ENCODE data around the gene CCDC178.
"Not testable (repeated sequence)": the region's sequence is repeated elsewhere in the genome, so short reads cannot be mapped to it uniquely, and the experiment has no call there.

Gene CCDC178

DNA sequence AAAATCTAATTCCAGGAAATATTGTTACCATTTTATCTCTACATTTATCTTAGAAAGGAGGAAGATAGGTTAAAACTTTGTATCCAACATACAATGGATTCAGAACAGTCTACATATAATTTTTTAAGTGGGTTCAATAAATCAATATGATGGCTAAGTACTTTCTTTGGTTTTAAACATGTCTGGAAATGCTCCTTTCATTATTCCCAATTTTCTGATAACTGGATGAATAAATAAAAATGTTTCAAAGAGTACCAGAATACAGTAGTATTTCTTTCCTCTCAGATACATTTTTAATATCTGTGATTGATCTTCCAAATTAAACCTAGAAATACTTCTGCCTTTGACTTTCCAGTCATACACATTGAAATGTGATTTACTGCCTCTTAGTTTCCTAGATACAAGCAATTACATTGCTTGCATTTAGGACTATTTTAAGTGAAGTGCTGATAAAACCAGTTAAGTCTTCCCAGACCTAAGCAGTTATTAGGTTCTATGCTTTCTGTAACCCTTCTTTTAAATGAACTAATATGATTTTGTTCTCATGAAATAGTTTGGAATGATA, 283.5 kb downstream of the CCDC178 start:
- Histone ChIP-seq H3K56ac (ENCODE audit: low read length) (no peak overlapping the region), H4K8ac (ENCODE audit: low read depth, low read length) (no peak overlapping the region), H2BK15ac (replicated peaks; ENCODE audit: low read depth) (no peak overlapping the region), H3K4me2 (ENCODE audit: low read length) (no peak overlapping the region), H3K9ac (ENCODE audit: low read length) (no peak overlapping the region), H2BK120ac (ENCODE audit: low read depth, low read length) (no peak overlapping the region), H2BK5ac (ENCODE audit: low read length) (no peak overlapping the region), H3K79me1 (ENCODE audit: low read length) (no peaks in the 10 kb centered on the region), H2AK5ac (ENCODE audit: low read length) (no peak overlapping the region), H3K27me3 (ENCODE audit: insufficient read depth, low read length, poor library complexity) (no peaks in the 10 kb centered on the region), H3K4me3 (ENCODE audit: low read length) (no peak overlapping the region), H3K4me1 (ENCODE audit: control insufficient read depth, low read depth, low read length) (no peaks in the 10 kb centered on the region), H4K5ac (ENCODE audit: low read length) (no peak overlapping the region), H3K23ac (ENCODE audit: low read length) (no peak overlapping the region), H3K79me2 (ENCODE audit: control insufficient read depth, insufficient read depth, low read length) (no peaks in the 10 kb centered on the region), H3K4ac (ENCODE audit: low read depth, low read length) (no peak overlapping the region), H3K27ac (ENCODE audit: low read depth, low read length) (no peak overlapping the region), H3K36me3 (ENCODE audit: control insufficient read depth, insufficient read depth, low read length) (no peaks in the 10 kb centered on the region), H3K18ac (ENCODE audit: low read length) (no peak overlapping the region)
- no peak for DNase-seq

DNA sequence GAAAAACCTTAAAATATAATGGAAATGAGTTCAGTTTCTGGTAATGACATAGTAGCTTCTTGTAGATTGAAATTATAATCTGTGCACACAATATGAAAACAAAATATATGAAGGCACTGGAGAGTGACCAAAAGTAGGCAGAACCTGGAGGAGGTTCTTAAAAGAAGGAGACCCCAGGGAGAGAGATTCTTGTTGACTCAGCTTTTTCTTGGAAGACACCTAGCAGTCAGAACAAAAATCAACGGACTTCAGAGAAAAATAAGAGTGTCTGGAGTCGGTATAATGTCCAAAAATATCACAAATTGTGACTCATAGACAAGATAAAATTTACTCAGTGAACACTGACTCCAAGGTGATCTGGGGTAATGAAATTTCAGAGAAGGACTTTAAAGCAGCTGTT, 286.5 kb downstream of the CCDC178 start:
- no CpG with 5 or more reads among the region's 2 CpGs for WGBS (ENCODE audit: extremely low coverage, insufficient coverage, low lambda C conversion rate)
- H2BK15ac ChIP-seq (replicated peaks; ENCODE audit: low read depth): no peak overlapping the region
- no peak overlapping the region for H3K27ac ChIP-seq (ENCODE audit: low read depth, low read length)

DNA sequence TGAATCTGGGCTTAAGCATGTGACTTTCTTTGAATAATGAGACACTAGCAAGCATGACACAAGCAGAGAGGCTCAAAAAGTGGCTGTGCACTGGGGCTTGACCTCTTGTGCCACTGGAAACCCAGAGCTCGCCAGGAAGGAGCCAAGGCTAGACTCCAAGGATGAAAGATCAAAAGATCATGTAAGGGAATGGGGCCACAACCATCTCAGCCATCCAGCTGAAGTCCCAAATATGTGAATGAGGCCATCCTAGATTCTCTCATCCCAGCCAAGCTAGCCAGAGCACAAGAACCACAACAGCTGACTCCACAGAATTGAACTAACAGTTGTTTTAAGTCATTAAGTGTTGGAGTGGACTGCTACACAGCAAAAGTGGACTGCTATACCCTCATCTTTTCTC, 288.1 kb downstream of the CCDC178 start:
- no peaks in the 10 kb centered on the region for H3K79me1 ChIP-seq (ENCODE audit: low read length)
- H2BK15ac ChIP-seq (replicated peaks; ENCODE audit: low read depth): no peak overlapping the region
- no peak overlapping the region for H3K9ac ChIP-seq (ENCODE audit: low read length)
- H2BK120ac ChIP-seq (ENCODE audit: low read depth, low read length): no peak overlapping the region
- H3K18ac ChIP-seq (ENCODE audit: low read length): no peak overlapping the region
- H3K27ac ChIP-seq (ENCODE audit: low read depth, low read length): no peak overlapping the region
- no peaks in the 10 kb centered on the region for H3K79me2 ChIP-seq (ENCODE audit: control insufficient read depth, insufficient read depth, low read length)
- H4K8ac ChIP-seq (ENCODE audit: low read depth, low read length): no peak overlapping the region
- no peak overlapping the region for H3K4me2 ChIP-seq (ENCODE audit: low read length)
- H3K27me3 ChIP-seq (ENCODE audit: insufficient read depth, low read length, poor library complexity): no peaks in the 10 kb centered on the region
- no peak overlapping the region for H3K23ac ChIP-seq (ENCODE audit: low read length)
- H3K36me3 ChIP-seq (ENCODE audit: control insufficient read depth, insufficient read depth, low read length): no peaks in the 10 kb centered on the region
- no peak overlapping the region for H2BK5ac ChIP-seq (ENCODE audit: low read length)
- H3K4me1 ChIP-seq (ENCODE audit: control insufficient read depth, low read depth, low read length): no peaks in the 10 kb centered on the region
- no peak overlapping the region for H3K56ac ChIP-seq (ENCODE audit: low read length)
- no peak overlapping the region for H3K4me3 ChIP-seq (ENCODE audit: low read length)
- WGBS (ENCODE audit: extremely low coverage, insufficient coverage, low lambda C conversion rate): no CpG with 5 or more reads among the region's 1 CpG
- no peak overlapping the region for H2AK5ac ChIP-seq (ENCODE audit: low read length)
- no peak overlapping the region for H4K5ac ChIP-seq (ENCODE audit: low read length)
- H3K4ac ChIP-seq (ENCODE audit: low read depth, low read length): no peak overlapping the region
- no peak for DNase-seq

More for the DNA sequence above, 286.5 kb downstream of the CCDC178 start:
- Histone ChIP-seq H3K4me2 (ENCODE audit: low read length) (no peak overlapping the region), H3K4me3 (ENCODE audit: low read length) (no peak overlapping the region), H3K4ac (ENCODE audit: low read depth, low read length) (no peak overlapping the region), H4K5ac (ENCODE audit: low read length) (no peak overlapping the region), H3K56ac (ENCODE audit: low read length) (no peak overlapping the region), H3K23ac (ENCODE audit: low read length) (no peak overlapping the region), H2BK120ac (ENCODE audit: low read depth, low read length) (no peak overlapping the region), H3K79me2 (ENCODE audit: control insufficient read depth, insufficient read depth, low read length) (no peaks in the 10 kb centered on the region), H2BK5ac (ENCODE audit: low read length) (no peak overlapping the region), H3K9ac (ENCODE audit: low read length) (no peak overlapping the region), H3K18ac (ENCODE audit: low read length) (no peak overlapping the region), H3K36me3 (ENCODE audit: control insufficient read depth, insufficient read depth, low read length) (no peaks in the 10 kb centered on the region), H3K27me3 (ENCODE audit: insufficient read depth, low read length, poor library complexity) (no peaks in the 10 kb centered on the region), H3K4me1 (ENCODE audit: control insufficient read depth, low read depth, low read length) (no peaks in the 10 kb centered on the region), H4K8ac (ENCODE audit: low read depth, low read length) (no peak overlapping the region), H2AK5ac (ENCODE audit: low read length) (no peak overlapping the region), H3K79me1 (ENCODE audit: low read length) (no peaks in the 10 kb centered on the region)
- no peak for DNase-seq

DNA sequence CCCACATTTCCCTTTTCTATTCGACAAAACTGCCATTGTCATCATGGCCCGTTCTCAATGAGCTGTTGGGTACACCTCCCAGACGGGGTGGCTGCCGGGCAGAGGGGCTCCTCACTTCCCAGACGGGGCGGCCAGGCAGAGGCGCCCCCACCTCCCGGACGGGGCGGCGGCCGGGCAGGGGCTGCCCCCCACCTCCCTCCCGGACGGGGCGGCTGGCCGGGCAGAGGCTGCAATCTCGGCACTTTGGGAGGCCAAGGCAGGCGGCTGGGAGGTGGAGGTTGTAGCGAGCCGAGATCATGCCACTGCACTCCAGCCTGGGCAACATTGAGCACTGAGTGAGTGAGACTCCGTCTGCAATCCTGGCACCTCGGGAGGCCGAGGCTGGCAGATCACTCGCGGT, 292.7 kb downstream of the CCDC178 start:
- not testable (repeated sequence) for H3K18ac ChIP-seq (ENCODE audit: low read length); H3K23ac ChIP-seq (ENCODE audit: low read length); H3K4me2 ChIP-seq (ENCODE audit: low read length); H3K27me3 ChIP-seq (ENCODE audit: insufficient read depth, low read length, poor library complexity); DNase-seq; H3K79me1 ChIP-seq (ENCODE audit: low read length); H2AK5ac ChIP-seq (ENCODE audit: low read length); H2BK15ac ChIP-seq (replicated peaks; ENCODE audit: low read depth); H2BK120ac ChIP-seq (ENCODE audit: low read depth, low read length); H3K4me1 ChIP-seq (ENCODE audit: control insufficient read depth, low read depth, low read length); H3K4me3 ChIP-seq (ENCODE audit: low read length); H2BK5ac ChIP-seq (ENCODE audit: low read length); H4K8ac ChIP-seq (ENCODE audit: low read depth, low read length); H3K9ac ChIP-seq (ENCODE audit: low read length); H3K36me3 ChIP-seq (ENCODE audit: control insufficient read depth, insufficient read depth, low read length); H3K79me2 ChIP-seq (ENCODE audit: control insufficient read depth, insufficient read depth, low read length); H4K5ac ChIP-seq (ENCODE audit: low read length); H3K4ac ChIP-seq (ENCODE audit: low read depth, low read length); H3K56ac ChIP-seq (ENCODE audit: low read length); H3K27ac ChIP-seq (ENCODE audit: low read depth, low read length)
- no CpG with 5 or more reads among the region's 25 CpGs for WGBS (ENCODE audit: extremely low coverage, insufficient coverage, low lambda C conversion rate)

DNA sequence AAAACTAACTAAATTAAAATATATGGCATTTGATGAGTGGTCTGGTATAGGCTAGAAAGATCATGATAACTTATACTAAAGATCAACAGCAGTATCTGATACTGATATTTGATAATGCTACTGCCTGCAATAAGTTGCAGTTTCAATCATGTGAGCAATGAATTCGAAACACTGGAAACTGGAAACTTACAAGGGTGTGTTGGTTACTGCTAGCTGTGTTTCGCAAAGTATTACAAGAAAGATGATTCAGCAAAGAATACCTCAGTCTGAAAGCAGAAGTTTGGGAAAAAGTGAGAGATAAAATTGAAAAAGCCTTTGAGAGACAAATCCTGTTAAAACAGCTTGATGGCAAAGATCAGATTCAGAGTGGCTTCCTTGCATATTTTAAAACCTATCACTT, 294.5 kb downstream of the CCDC178 start:
- Histone ChIP-seq H3K27me3 (ENCODE audit: insufficient read depth, low read length, poor library complexity) (no peaks in the 10 kb centered on the region), H3K27ac (ENCODE audit: low read depth, low read length) (no peak overlapping the region), H3K4me1 (ENCODE audit: control insufficient read depth, low read depth, low read length) (no peaks in the 10 kb centered on the region), H4K5ac (ENCODE audit: low read length) (no peak overlapping the region), H3K4me2 (ENCODE audit: low read length) (no peak overlapping the region), H3K79me1 (ENCODE audit: low read length) (no peaks in the 10 kb centered on the region), H4K8ac (ENCODE audit: low read depth, low read length) (no peak overlapping the region), H3K36me3 (ENCODE audit: control insufficient read depth, insufficient read depth, low read length) (no peaks in the 10 kb centered on the region), H2BK5ac (ENCODE audit: low read length) (no peak overlapping the region), H2BK15ac (replicated peaks; ENCODE audit: low read depth) (no peak overlapping the region), H3K56ac (ENCODE audit: low read length) (no peak overlapping the region), H3K18ac (ENCODE audit: low read length) (no peak overlapping the region), H3K4me3 (ENCODE audit: low read length) (no peak overlapping the region), H3K4ac (ENCODE audit: low read depth, low read length) (no peak overlapping the region), H3K9ac (ENCODE audit: low read length) (no peak overlapping the region), H3K23ac (ENCODE audit: low read length) (no peak overlapping the region), H2BK120ac (ENCODE audit: low read depth, low read length) (no peak overlapping the region), H3K79me2 (ENCODE audit: control insufficient read depth, insufficient read depth, low read length) (no peaks in the 10 kb centered on the region), H2AK5ac (ENCODE audit: low read length) (no peak overlapping the region)
- DNase-seq: no peak
- WGBS (ENCODE audit: extremely low coverage, insufficient coverage, low lambda C conversion rate): no CpG with 5 or more reads among the region's 2 CpGs

DNA sequence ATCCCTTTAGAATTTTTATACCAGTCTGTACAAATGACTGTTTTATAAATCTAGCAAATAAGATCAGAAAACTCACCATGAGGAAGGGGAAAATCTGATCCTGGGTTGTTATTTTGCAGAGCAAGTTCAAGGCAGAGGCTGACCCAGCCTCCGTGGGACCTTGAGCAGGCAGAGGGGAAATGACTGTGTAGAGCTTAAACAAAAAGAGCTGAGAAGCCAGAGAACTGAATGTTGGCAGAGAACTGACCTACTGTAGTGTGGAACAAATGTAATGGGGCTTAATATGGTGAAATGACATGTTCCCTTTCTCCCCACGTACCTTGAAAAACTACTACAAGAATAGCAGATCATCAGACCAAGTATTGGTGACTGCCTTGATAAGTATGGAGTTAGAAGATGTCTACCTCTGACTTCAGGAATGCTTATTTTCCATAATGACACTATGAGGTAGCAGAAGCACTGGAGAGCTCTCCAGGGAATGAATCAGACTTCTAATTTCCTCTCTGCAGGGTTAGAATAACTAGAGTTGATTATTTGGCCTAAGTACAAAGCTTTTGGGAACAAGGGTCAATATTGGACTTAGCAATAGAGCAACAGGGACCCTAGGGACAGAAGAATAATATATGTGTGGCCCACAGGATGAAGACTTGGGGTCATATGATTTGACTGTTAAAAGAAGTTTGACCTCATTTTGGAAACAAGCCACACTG, 304.4 kb downstream of the CCDC178 start:
- Histone ChIP-seq H3K23ac (ENCODE audit: low read length) (no peak overlapping the region), H3K4me1 (ENCODE audit: control insufficient read depth, low read depth, low read length) (no peaks in the 10 kb centered on the region), H2BK5ac (ENCODE audit: low read length) (no peak overlapping the region), H3K4me2 (ENCODE audit: low read length) (no peak overlapping the region), H3K27ac (ENCODE audit: low read depth, low read length) (no peak overlapping the region), H3K36me3 (ENCODE audit: control insufficient read depth, insufficient read depth, low read length) (no peaks in the 10 kb centered on the region), H2BK15ac (replicated peaks; ENCODE audit: low read depth) (no peak overlapping the region), H3K79me2 (ENCODE audit: control insufficient read depth, insufficient read depth, low read length) (no peaks in the 10 kb centered on the region), H4K8ac (ENCODE audit: low read depth, low read length) (no peak overlapping the region), H3K27me3 (ENCODE audit: insufficient read depth, low read length, poor library complexity) (no peaks in the 10 kb centered on the region), H3K4me3 (ENCODE audit: low read length) (no peak overlapping the region), H3K4ac (ENCODE audit: low read depth, low read length) (no peak overlapping the region), H3K79me1 (ENCODE audit: low read length) (no peaks in the 10 kb centered on the region), H3K18ac (ENCODE audit: low read length) (no peak overlapping the region), H3K9ac (ENCODE audit: low read length) (no peak overlapping the region), H3K56ac (ENCODE audit: low read length) (no peak overlapping the region), H4K5ac (ENCODE audit: low read length) (no peak overlapping the region), H2BK120ac (ENCODE audit: low read depth, low read length) (no peak overlapping the region), H2AK5ac (ENCODE audit: low read length) (no peak overlapping the region)
- no CpG with 5 or more reads among the region's 2 CpGs for WGBS (ENCODE audit: extremely low coverage, insufficient coverage, low lambda C conversion rate)
- no peak for DNase-seq
